NOMO-1 treated with dmso at 0.1 percent for 144 hours (cell line): Measurements from ENCODE around the gene SLC7A9.
"Not testable (repeated sequence)": the region's sequence is repeated elsewhere in the genome, so short reads cannot be mapped to it uniquely, and the experiment has no call there.

ENCODE experiments used
- DNase-seq: peaks from one replicate; lab custom pipeline; 2025; ENCODE audit not compliant: unreplicated experiment; lab: John Stamatoyannopoulos, UW

SLC7A9 gene

GRCh38 chr19:32886241-32886640 is 16.7 kb upstream of the SLC7A9 start:
- no peak for DNase-seq

GRCh38 chr19:32885255-32885654 is 15.7 kb upstream of the SLC7A9 start:
- DNase-seq, result not testable (repeated sequence)

GRCh38 chr19:32881766-32882165 is 12.2 kb upstream of the SLC7A9 start:
- no peak for DNase-seq

GRCh38 chr19:32880622-32881021 is 11.1 kb upstream of the SLC7A9 start:
- DNase-seq, result no peak

- no peak for DNase-seq
Measured at GRCh38 chr19:32879741-32880140, 10.2 kb upstream of the SLC7A9 start.

- no peak for DNase-seq
Measured at GRCh38 chr19:32878988-32879387, 9.4 kb upstream of the SLC7A9 start.

- no peak for DNase-seq
Measured at GRCh38 chr19:32877977-32878745, 8.6 kb upstream of the SLC7A9 start.

GRCh38 chr19:32877323-32877912 is 7.9 kb upstream of the SLC7A9 start:
- DNase-seq, result no peak

GRCh38 chr19:32876919-32877285 is 7.3 kb upstream of the SLC7A9 start:
- no peak for DNase-seq

GRCh38 chr19:32876236-32876918 is 6.8 kb upstream of the SLC7A9 start:
- no peak for DNase-seq

- no peak for DNase-seq
Measured at GRCh38 chr19:32875428-32875827, 5.9 kb upstream of the SLC7A9 start.

GRCh38 chr19:32874605-32875004 is 5.0 kb upstream of the SLC7A9 start:
- DNase-seq, result no peak

GRCh38 chr19:32873247-32873959 is 3.8 kb upstream of the SLC7A9 start:
- no peak for DNase-seq

- DNase-seq, result no peak
Measured at GRCh38 chr19:32872391-32872790, 2.8 kb upstream of the SLC7A9 start.

GRCh38 chr19:32870981-32871451 is 1.4 kb upstream of the SLC7A9 start:
- no peak for DNase-seq

GRCh38 chr19:32869966-32870573 is 503 bp upstream of the SLC7A9 start:
- DNase-seq, result no peak

- no peak for DNase-seq
Measured at GRCh38 chr19:32868206-32868950, 1.2 kb downstream of the SLC7A9 start.

GRCh38 chr19:32867436-32867835 is 2.1 kb downstream of the SLC7A9 start:
- not testable (repeated sequence) for DNase-seq

- no peak for DNase-seq
Measured at GRCh38 chr19:32866564-32867265, 2.9 kb downstream of the SLC7A9 start.

GRCh38 chr19:32866061-32866460 is 3.5 kb downstream of the SLC7A9 start:
- no peak for DNase-seq
